Lower leg skin (tissue), 3 donors: Measurements from ENCODE around the gene NSG1.

Experiments used
- CTCF ChIP-seq, 3 donors: fragments of 450-650 bp; IDR thresholded peaks; one replicate each; pipeline ENCODE4 v1.5.1; 2016; ENCODE audit warnings: antibody characterized with exemption in 3 of 3, mild to moderate bottlenecking in 3 of 3, moderate library complexity in 2 of 3
- POLR2A ChIP-seq, 2 donors: fragments of 450-650 bp; IDR thresholded peaks; one replicate each; pipeline ENCODE4 v1.6.1; 2016 to 2017; ENCODE audit warnings: antibody characterized with exemption in 2 of 2, mild to moderate bottlenecking in 1 of 2, moderate library complexity in 1 of 2

DNA sequence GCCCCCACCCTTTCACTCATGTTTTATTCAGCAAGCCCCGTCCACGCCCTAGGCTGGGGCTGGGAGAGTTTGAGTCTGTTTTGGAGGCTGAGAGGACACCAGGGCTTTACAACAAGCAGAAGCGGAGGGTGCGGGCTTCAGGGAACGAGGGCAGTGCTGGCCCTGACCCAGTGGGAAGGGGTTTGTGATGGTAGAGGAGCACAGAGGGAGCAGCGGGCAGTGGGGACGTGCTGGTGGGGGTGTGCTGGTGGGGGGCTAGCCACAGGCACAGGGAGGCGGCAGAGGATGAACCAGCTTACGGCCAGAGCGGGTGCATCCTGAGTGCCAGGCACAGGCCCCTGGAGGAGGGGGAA lies 26.4 kb downstream of the NSG1 start:
- TF ChIP-seq CTCF (IDR thresholded peaks at IDR 0.05) (no peak), POLR2A (IDR thresholded peaks at IDR 0.05) (no peak)
